ENCODE data around the gene POU6F1.

GRCh38 chr12:51247523-51248206 lies 29.8 kb upstream of the POU6F1 start:
- TF ChIP-seq CTCF (IDR thresholded peaks at IDR 0.05): no peak
- TF ChIP-seq POLR2A (IDR thresholded peaks at IDR 0.05): no peak
- no peak for TF ChIP-seq POLR2AphosphoS5 (IDR thresholded peaks at IDR 0.05; ENCODE audit: insufficient read depth in 1 of 2, low read depth in 1 of 2)
